Measurements from ENCODE around the gene F10. TPM values are rescaled to one million over a fixed set of nuclear protein-coding genes. Genes with fewer than 3 reads are reported as not detected.

F10 gene
- total and polyA plus RNA-seq, 2 of the 13 experiments (the other 11 are each of a cell fraction or from before 2014, with no cell fraction given): 58.4 to 237 TPM

DNA sequence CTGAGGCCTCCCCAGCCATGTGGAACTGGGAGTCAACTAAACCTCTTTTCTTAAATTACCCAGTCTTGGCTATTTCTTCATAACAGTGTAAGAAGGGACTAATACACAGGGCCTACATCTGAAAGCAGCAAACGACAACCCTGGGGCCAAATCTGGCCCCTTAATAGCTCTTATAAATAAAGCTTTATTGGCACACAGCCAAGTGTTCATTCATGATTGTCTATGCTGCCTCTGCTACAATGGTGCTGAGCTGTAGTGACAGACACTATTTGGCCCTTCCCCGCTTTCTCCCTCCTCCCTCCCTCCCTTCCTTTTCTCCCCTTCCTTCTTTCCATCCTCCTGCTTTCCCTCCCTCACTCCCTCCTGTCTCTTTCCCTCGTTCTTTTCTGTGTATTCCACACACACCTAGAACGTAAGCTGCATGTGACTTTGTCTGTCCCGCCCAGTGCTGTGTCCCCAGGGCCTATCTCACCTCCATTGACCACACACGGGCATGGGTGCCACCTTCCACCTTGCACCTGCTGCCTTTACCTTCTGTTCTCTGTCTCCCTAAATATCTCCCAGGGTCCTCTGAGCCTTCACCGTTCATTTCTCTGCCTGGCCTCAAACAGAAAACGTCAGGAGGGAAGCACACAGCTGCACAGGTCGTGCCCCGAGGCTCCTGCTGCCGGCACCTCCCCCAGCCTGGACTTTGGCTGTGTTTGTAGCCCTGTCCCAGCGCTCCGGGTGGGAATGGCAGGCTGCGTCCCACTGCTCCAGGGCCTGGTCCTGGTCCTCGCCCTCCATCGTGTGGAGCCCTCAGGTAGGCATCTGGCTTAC lies 35.5 kb downstream of the F10 start, which contains the start of gene PROZ (continued):
- TF ChIP-seq ZNF354B (CRISPR knock-in tag; IDR thresholded peaks at IDR 0.05) (no peak), BCL6 (CRISPR knock-in tag; IDR thresholded peaks at IDR 0.05) (peak; percentile 50; the same call in 1 of the 2 replicates), EZH2 (conservative IDR thresholded peaks at IDR 0.05; ENCODE audit: low read depth, low read length) (no peak), THYN1 (CRISPR knock-in tag; IDR thresholded peaks at IDR 0.05; ENCODE audit: borderline replicate concordance, low read depth) (no peak), STAT5B (CRISPR knock-in tag; IDR thresholded peaks at IDR 0.05) (no peak), NAIF1 (CRISPR knock-in tag; IDR thresholded peaks at IDR 0.05; ENCODE audit: borderline replicate concordance) (no peak), PHF5A (CRISPR knock-in tag; IDR thresholded peaks at IDR 0.05; ENCODE audit: low read depth, unreplicated experiment) (no peak), KDM1A (CRISPR knock-in tag; IDR thresholded peaks at IDR 0.05) (no peak; the same call in 1 of the 2 replicates), ELK4 (CRISPR knock-in tag; IDR thresholded peaks at IDR 0.05; ENCODE audit: borderline replicate concordance) (no peak), PRDM10 (CRISPR knock-in tag; IDR thresholded peaks at IDR 0.05; ENCODE audit: low read depth) (peak; percentile 39; the same call in 1 of the 2 replicates), ZNF788 (CRISPR knock-in tag; IDR thresholded peaks at IDR 0.05; ENCODE audit: borderline replicate concordance) (peak; percentile 38; the same call in 1 of the 2 replicates), ZNF644 (CRISPR knock-in tag; IDR thresholded peaks at IDR 0.05; ENCODE audit: low read depth) (peak; percentile 7; the same call in 1 of the 2 replicates), EEA1 (CRISPR knock-in tag; IDR thresholded peaks at IDR 0.05; ENCODE audit: borderline replicate concordance) (no peak), ATF3 (CRISPR knock-in tag; IDR thresholded peaks at IDR 0.05) (no peak), TSC22D2 (CRISPR knock-in tag; IDR thresholded peaks at IDR 0.05; ENCODE audit: borderline replicate concordance) (0 out of 2 replicates have a peak, but pooled peaks have one; percentile 61), ZNF256 (CRISPR knock-in tag; conservative IDR thresholded peaks at IDR 0.05) (0 out of 2 replicates have a peak, but pooled peaks have one; percentile 22)
- TF ChIP-seq, protein P1, sequence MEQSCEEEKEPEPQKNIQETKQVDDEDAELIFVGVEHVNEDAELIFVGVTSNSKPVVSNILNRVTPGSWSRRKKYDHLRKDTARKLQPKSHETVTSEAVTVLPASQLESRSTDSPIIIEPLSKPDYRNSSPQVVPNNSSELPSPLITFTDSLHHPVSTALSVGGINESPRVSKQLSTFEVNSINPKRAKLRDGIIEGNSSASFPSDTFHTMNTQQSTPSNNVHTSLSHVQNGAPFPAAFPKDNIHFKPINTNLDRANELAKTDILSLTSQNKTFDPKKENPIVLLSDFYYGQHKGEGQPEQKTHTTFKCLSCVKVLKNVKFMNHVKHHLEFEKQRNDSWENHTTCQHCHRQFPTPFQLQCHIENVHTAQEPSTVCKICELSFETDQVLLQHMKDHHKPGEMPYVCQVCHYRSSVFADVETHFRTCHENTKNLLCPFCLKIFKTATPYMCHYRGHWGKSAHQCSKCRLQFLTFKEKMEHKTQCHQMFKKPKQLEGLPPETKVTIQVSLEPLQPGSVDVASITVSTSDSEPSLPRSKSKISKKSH (CRISPR knock-in tag; IDR thresholded peaks at IDR 0.05; ENCODE audit: borderline replicate concordance): peak; percentile 50; the same call in 1 of the 2 replicates
- TF ChIP-seq, protein P2, sequence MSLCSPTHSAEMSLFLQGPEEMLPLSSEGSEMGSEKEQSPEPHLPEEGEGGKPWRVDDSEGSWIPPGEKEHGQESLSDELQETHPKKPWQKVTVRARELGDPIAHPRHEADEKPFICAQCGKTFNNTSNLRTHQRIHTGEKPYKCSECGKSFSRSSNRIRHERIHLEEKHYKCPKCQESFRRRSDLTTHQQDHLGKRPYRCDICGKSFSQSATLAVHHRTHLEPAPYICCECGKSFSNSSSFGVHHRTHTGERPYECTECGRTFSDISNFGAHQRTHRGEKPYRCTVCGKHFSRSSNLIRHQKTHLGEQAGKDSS (CRISPR knock-in tag; IDR thresholded peaks at IDR 0.05; ENCODE audit: borderline replicate concordance, low read depth): no peak
- TF ChIP-seq, protein P3, sequence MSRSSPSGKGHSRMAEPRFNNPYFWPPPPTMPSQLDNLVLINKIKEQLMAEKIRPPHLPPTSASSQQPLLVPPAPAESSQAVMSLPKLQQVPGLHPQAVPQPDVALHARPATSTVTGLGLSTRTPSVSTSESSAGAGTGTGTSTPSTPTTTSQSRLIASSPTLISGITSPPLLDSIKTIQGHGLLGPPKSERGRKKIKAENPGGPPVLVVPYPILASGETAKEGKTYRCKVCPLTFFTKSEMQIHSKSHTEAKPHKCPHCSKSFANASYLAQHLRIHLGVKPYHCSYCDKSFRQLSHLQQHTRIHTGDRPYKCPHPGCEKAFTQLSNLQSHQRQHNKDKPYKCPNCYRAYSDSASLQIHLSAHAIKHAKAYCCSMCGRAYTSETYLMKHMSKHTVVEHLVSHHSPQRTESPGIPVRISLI (CRISPR knock-in tag; IDR thresholded peaks at IDR 0.05; ENCODE audit: borderline replicate concordance): no peak
